Measurements from ENCODE around the gene LDB2. TPM values are rescaled to one million over a fixed set of nuclear protein-coding genes. Genes with fewer than 3 reads are reported as not detected.
A peak's percentile ranks its signal among the peaks of the same experiment; 100 is the strongest.

Gene LDB2
- total and polyA plus RNA-seq, 2 experiments from 2014 or later, result 48.6 to 80.1 TPM

DNA sequence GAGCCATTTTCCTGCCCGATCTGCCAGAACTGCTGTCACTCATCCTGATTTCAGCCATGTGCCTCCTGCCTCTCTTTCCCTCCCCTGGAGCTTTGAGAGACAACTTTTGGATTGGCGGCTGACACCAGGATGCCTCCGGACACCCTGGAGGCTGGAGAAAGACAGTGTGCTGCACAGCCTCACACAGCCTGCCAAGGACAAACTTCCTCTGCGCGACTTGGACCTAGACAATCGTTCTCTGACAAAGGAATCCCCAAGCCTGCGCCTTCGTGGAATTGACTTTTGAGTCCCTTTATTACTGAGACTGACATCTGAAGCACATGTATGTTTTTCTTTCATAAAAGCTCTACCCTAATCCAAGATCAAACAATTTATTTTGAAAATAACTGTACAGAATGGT is 10.8 kb upstream of the LDB2 start (continued):
- TF ChIP-seq, protein P1, sequence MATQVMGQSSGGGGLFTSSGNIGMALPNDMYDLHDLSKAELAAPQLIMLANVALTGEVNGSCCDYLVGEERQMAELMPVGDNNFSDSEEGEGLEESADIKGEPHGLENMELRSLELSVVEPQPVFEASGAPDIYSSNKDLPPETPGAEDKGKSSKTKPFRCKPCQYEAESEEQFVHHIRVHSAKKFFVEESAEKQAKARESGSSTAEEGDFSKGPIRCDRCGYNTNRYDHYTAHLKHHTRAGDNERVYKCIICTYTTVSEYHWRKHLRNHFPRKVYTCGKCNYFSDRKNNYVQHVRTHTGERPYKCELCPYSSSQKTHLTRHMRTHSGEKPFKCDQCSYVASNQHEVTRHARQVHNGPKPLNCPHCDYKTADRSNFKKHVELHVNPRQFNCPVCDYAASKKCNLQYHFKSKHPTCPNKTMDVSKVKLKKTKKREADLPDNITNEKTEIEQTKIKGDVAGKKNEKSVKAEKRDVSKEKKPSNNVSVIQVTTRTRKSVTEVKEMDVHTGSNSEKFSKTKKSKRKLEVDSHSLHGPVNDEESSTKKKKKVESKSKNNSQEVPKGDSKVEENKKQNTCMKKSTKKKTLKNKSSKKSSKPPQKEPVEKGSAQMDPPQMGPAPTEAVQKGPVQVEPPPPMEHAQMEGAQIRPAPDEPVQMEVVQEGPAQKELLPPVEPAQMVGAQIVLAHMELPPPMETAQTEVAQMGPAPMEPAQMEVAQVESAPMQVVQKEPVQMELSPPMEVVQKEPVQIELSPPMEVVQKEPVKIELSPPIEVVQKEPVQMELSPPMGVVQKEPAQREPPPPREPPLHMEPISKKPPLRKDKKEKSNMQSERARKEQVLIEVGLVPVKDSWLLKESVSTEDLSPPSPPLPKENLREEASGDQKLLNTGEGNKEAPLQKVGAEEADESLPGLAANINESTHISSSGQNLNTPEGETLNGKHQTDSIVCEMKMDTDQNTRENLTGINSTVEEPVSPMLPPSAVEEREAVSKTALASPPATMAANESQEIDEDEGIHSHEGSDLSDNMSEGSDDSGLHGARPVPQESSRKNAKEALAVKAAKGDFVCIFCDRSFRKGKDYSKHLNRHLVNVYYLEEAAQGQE (IDR thresholded peaks at IDR 0.05; ENCODE audit: unreplicated experiment), result no peak
- TF ChIP-seq EZH2 (IDR thresholded peaks at IDR 0.05; ENCODE audit: low read depth, unreplicated experiment) (no peak), EZH2phosphoT487 (IDR thresholded peaks at IDR 0.05; ENCODE audit: unreplicated experiment) (no peak), JUNB (IDR thresholded peaks at IDR 0.05; ENCODE audit: unreplicated experiment) (no peak), NANOG (IDR thresholded peaks at IDR 0.05; ENCODE audit: borderline replicate concordance) (no peak), CREB1 (CRISPR knock-in tag; IDR thresholded peaks at IDR 0.05; ENCODE audit: low read depth) (no peak), ZNF114 (CRISPR knock-in tag; IDR thresholded peaks at IDR 0.05) (no peak)
- TF ChIP-seq, protein P2, sequence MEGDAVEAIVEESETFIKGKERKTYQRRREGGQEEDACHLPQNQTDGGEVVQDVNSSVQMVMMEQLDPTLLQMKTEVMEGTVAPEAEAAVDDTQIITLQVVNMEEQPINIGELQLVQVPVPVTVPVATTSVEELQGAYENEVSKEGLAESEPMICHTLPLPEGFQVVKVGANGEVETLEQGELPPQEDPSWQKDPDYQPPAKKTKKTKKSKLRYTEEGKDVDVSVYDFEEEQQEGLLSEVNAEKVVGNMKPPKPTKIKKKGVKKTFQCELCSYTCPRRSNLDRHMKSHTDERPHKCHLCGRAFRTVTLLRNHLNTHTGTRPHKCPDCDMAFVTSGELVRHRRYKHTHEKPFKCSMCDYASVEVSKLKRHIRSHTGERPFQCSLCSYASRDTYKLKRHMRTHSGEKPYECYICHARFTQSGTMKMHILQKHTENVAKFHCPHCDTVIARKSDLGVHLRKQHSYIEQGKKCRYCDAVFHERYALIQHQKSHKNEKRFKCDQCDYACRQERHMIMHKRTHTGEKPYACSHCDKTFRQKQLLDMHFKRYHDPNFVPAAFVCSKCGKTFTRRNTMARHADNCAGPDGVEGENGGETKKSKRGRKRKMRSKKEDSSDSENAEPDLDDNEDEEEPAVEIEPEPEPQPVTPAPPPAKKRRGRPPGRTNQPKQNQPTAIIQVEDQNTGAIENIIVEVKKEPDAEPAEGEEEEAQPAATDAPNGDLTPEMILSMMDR (conservative IDR thresholded peaks at IDR 0.05; ENCODE audit: low read depth in 2 of 2), result no peak
- TF ChIP-seq, protein P3, sequence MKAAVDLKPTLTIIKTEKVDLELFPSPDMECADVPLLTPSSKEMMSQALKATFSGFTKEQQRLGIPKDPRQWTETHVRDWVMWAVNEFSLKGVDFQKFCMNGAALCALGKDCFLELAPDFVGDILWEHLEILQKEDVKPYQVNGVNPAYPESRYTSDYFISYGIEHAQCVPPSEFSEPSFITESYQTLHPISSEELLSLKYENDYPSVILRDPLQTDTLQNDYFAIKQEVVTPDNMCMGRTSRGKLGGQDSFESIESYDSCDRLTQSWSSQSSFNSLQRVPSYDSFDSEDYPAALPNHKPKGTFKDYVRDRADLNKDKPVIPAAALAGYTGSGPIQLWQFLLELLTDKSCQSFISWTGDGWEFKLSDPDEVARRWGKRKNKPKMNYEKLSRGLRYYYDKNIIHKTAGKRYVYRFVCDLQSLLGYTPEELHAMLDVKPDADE (IDR thresholded peaks at IDR 0.05), result no peak

DNA sequence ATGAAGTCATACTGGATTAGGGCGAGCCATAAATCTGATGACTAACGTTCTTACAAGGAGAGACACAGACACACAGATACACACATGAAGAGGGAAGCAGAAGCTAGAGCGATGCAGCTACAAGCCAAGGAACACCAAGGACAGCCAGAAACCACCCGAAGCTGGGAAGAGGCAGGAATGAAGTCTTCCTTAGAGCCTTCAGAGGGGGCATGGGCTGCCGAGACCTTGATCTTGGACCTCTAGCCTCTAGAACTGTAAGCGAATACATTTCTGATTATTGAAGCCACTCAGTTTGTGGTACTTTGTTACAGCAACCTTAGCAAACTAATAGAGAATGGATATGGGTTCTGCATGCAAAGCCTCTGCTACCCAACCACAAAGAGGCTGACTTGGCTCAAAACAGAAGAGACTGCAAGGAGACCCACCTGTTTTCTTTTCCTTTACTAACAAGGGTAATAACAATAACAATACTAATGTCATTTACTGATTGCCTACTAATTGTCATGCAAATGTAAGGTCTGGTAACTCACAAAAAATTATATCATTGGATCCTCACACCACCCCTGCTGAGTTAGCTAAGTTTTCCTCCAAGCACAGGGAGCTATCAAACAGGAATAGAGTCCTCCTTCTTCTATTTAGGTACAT is 10.1 kb upstream of the LDB2 start:
- Histone ChIP-seq H3K4me1 (ENCODE audit: insufficient read depth) (peaks cover 29% of the 10 kb centered on the region), H3K79me2 (replicated peaks; ENCODE audit: insufficient read depth) (no peaks in the 10 kb centered on the region), H3K4me3 (peak overlapping the region; percentile 7; the same call in 1 of the 2 replicates), H3K4me2 (peak overlapping the region; percentile 42), H3K36me3 (ENCODE audit: insufficient read depth) (no peaks in the 10 kb centered on the region), H3F3A (replicated peaks; ENCODE audit: low read depth) (no peaks in the 10 kb centered on the region), H3K27ac (ENCODE audit: low read depth) (peak overlapping the region; percentile 84), H3K27me3 (ENCODE audit: insufficient read depth) (no peaks in the 10 kb centered on the region), H2AFZ (no peak overlapping the region), H3K9me2 (ENCODE audit: insufficient read depth) (peaks cover 16% of the 10 kb centered on the region), H4K20me1 (replicated peaks; ENCODE audit: insufficient read depth) (no peaks in the 10 kb centered on the region)
- H3K4me1 Mint-ChIP-seq, result peaks cover 23% of the 10 kb centered on the region
- peaks cover 3% of the 10 kb centered on the region; the same call in 2 of the 3 replicates for H3K9me3 Mint-ChIP-seq
- DNase-seq (ENCODE audit: low spot score), result peak; percentile 74
- H3K27me3 Mint-ChIP-seq (ENCODE audit: insufficient read depth, low read depth, poor library complexity), result peaks cover 6% of the 10 kb centered on the region
- H3K4me3 Mint-ChIP-seq, result 0 out of 3 replicates have a peak overlapping the region, but pooled peaks have one; percentile 25
- peaks cover 4% of the 10 kb centered on the region; the same call in 2 of the 3 replicates for H3K36me3 Mint-ChIP-seq (ENCODE audit: low read depth)
- no peak overlapping the region; the same call in 1 of the 2 replicates for H3K27ac Mint-ChIP-seq
- peak; percentile 88 for ATAC-seq
- TF ChIP-seq, protein P4, sequence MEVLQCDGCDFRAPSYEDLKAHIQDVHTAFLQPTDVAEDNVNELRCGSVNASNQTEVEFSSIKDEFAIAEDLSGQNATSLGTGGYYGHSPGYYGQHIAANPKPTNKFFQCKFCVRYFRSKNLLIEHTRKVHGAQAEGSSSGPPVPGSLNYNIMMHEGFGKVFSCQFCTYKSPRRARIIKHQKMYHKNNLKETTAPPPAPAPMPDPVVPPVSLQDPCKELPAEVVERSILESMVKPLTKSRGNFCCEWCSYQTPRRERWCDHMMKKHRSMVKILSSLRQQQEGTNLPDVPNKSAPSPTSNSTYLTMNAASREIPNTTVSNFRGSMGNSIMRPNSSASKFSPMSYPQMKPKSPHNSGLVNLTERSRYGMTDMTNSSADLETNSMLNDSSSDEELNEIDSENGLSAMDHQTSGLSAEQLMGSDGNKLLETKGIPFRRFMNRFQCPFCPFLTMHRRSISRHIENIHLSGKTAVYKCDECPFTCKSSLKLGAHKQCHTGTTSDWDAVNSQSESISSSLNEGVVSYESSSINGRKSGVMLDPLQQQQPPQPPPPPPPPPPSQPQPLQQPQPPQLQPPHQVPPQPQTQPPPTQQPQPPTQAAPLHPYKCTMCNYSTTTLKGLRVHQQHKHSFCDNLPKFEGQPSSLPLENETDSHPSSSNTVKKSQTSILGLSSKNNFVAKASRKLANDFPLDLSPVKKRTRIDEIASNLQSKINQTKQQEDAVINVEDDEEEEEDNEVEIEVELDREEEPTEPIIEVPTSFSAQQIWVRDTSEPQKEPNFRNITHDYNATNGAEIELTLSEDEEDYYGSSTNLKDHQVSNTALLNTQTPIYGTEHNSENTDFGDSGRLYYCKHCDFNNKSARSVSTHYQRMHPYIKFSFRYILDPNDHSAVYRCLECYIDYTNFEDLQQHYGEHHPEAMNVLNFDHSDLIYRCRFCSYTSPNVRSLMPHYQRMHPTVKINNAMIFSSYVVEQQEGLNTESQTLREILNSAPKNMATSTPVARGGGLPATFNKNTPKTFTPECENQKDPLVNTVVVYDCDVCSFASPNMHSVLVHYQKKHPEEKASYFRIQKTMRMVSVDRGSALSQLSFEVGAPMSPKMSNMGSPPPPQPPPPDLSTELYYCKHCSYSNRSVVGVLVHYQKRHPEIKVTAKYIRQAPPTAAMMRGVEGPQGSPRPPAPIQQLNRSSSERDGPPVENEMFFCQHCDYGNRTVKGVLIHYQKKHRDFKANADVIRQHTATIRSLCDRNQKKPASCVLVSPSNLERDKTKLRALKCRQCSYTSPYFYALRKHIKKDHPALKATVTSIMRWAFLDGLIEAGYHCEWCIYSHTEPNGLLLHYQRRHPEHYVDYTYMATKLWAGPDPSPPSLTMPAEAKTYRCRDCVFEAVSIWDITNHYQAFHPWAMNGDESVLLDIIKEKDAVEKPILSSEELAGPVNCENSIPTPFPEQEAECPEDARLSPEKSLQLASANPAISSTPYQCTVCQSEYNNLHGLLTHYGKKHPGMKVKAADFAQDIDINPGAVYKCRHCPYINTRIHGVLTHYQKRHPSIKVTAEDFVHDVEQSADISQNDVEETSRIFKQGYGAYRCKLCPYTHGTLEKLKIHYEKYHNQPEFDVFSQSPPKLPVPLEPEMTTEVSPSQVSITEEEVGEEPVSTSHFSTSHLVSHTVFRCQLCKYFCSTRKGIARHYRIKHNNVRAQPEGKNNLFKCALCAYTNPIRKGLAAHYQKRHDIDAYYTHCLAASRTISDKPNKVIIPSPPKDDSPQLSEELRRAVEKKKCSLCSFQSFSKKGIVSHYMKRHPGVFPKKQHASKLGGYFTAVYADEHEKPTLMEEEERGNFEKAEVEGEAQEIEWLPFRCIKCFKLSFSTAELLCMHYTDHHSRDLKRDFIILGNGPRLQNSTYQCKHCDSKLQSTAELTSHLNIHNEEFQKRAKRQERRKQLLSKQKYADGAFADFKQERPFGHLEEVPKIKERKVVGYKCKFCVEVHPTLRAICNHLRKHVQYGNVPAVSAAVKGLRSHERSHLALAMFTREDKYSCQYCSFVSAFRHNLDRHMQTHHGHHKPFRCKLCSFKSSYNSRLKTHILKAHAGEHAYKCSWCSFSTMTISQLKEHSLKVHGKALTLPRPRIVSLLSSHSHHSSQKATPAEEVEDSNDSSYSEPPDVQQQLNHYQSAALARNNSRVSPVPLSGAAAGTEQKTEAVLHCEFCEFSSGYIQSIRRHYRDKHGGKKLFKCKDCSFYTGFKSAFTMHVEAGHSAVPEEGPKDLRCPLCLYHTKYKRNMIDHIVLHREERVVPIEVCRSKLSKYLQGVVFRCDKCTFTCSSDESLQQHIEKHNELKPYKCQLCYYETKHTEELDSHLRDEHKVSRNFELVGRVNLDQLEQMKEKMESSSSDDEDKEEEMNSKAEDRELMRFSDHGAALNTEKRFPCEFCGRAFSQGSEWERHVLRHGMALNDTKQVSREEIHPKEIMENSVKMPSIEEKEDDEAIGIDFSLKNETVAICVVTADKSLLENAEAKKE (CRISPR knock-in tag; IDR thresholded peaks at IDR 0.05), result peak; percentile 76
- TF ChIP-seq EZH2 (IDR thresholded peaks at IDR 0.05; ENCODE audit: low read depth, unreplicated experiment), result no peak
- TF ChIP-seq EZH2phosphoT487 (IDR thresholded peaks at IDR 0.05; ENCODE audit: unreplicated experiment), result no peak
